ENCODE data around the gene KIAA1328. TPM values are rescaled to one million over a fixed set of nuclear protein-coding genes. Genes with fewer than 3 reads are reported as not detected.

KIAA1328 gene
- total RNA-seq, 4 donors from 2014 or later, result 15.4 to 51.2 (median 18.8) TPM

GRCh38 chr18:37252854-37253393 lies 424.0 kb downstream of the KIAA1328 start:
- H3K4me3 ChIP-seq, result peak overlapping the region in 2 of 4 donors; percentile 53 to 56
- no peaks in the 10 kb centered on the region for H3K9me3 ChIP-seq
- peaks cover 0 to 15% (median 6%) of the 10 kb centered on the region in 4 donors for H3K4me1 ChIP-seq
- no peaks in the 10 kb centered on the region for H3K27me3 ChIP-seq
- no peak overlapping the region for H3K27ac ChIP-seq
- H3K36me3 ChIP-seq, result no peaks in the 10 kb centered on the region
- DNase-seq, result peak in 1 of 3 donors; percentile 57
- TF ChIP-seq, protein P1, sequence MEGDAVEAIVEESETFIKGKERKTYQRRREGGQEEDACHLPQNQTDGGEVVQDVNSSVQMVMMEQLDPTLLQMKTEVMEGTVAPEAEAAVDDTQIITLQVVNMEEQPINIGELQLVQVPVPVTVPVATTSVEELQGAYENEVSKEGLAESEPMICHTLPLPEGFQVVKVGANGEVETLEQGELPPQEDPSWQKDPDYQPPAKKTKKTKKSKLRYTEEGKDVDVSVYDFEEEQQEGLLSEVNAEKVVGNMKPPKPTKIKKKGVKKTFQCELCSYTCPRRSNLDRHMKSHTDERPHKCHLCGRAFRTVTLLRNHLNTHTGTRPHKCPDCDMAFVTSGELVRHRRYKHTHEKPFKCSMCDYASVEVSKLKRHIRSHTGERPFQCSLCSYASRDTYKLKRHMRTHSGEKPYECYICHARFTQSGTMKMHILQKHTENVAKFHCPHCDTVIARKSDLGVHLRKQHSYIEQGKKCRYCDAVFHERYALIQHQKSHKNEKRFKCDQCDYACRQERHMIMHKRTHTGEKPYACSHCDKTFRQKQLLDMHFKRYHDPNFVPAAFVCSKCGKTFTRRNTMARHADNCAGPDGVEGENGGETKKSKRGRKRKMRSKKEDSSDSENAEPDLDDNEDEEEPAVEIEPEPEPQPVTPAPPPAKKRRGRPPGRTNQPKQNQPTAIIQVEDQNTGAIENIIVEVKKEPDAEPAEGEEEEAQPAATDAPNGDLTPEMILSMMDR (IDR thresholded peaks at IDR 0.05), result peak in 1 of 6 experiments; percentile 5
- no peak for TF ChIP-seq POLR2A (IDR thresholded peaks at IDR 0.05)

DNA sequence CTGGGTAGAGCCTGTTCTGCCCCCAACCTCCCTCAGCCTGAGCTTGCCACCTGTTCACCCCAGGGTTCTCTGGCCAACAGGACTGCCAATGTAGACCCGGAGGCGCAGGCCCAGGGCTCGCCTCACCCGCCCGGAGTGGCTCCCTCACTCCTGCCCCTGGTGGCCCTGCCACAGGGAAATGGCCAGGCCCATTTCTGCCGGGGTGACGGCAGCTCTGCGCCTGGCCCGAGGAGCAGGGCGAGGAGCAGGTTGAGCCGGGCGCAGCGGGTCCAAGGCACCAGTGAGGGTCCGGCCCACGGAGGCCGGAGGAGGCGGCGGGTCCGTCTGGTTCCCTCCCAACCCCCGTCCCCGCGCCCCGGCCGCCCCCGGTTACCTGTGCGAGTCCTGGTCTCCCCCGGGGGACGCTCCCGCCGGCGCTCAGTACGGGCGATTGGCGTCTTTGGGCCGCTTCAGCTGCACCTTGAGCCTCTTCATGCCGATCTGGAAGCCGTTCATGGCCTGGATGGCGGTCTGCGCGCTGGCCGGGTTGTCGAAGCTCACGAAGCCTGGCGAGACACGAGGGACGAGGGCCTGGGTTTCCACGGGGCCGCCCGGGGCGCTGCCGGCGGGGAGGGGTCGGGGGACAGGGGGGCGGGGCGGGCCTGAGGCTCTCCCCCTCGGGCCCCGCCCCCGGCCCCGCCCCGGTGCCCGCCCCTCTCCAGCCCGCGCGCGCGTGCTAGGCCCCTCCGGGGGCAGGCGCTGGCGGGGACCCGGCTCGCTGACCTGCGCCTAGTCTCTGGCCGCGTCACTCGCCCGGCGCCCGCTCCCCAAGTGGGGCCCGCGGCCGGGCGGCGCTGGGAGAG lies 424.7 kb downstream of the KIAA1328 start:
- peak overlapping the region in 3 of 4 donors; percentile 42 to 56 (median 53) for H3K4me3 ChIP-seq
- peak in 1 of 3 donors; percentile 63 for DNase-seq
- no peaks in the 10 kb centered on the region for H3K9me3 ChIP-seq
- H3K27me3 ChIP-seq, result no peaks in the 10 kb centered on the region
- H3K4me1 ChIP-seq, result peaks cover 0 to 15% (median 6%) of the 10 kb centered on the region in 4 donors
- TF ChIP-seq POLR2A (IDR thresholded peaks at IDR 0.05), result no peak
- TF ChIP-seq, protein P1 (IDR thresholded peaks at IDR 0.05), result no peak
- no peaks in the 10 kb centered on the region for H3K36me3 ChIP-seq
- H3K27ac ChIP-seq, result no peak overlapping the region

DNA sequence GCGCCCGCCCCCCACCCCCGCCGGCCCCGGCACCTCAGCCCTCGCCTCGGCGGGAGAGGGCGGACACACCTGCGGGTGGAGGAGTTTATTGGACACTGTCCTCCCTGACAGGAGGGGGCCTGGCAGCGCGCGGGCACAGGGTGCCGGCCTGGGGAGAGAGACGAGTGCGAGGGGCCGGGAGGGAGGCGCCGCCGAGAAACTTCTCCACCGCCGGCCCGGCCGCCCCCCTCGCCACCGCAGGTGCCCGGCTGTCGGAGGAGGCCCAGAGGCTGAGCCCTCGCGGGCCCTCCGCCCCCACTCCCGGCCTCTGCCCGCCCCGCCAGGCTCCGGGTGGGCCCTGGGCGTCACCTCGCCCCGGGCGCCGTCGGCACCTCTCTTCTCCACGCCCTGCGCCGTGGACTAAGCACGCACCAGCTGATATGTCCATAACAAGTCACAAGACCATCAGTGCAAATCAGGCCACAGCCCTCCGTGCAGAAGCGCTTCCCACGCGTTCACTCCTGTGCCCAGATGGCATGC lies 425.4 kb downstream of the KIAA1328 start:
- H3K4me3 ChIP-seq, result peak overlapping the region in 3 of 4 donors; percentile 42 to 56 (median 53)
- no peak overlapping the region for H3K27ac ChIP-seq
- no peaks in the 10 kb centered on the region for H3K9me3 ChIP-seq
- H3K27me3 ChIP-seq, result no peaks in the 10 kb centered on the region
- H3K4me1 ChIP-seq, result peaks cover 0 to 15% (median 6%) of the 10 kb centered on the region in 4 donors
- peak in 1 of 3 donors; percentile 37 for DNase-seq
- TF ChIP-seq, protein P1 (IDR thresholded peaks at IDR 0.05), result no peak
- TF ChIP-seq POLR2A (IDR thresholded peaks at IDR 0.05), result no peak
- no peaks in the 10 kb centered on the region for H3K36me3 ChIP-seq

DNA sequence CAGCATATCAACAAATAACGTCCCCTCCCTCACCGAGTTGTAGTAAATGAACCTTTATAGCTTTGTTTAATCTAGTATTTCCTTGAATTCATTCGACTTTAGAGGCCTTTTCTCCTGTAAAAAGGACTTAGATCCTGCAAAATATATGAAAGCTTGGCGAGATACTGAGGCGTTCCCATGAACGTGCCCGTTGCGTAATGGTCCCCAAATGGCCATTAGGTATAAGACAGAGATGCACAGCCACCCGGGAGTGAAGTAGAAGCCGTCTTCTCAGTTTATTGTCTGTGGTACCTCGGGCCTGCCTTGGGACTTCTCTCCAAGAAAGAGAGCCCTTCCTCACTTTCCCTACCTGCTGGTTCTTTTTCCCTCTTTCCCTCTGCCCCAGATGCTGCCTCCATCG lies 426.0 kb downstream of the KIAA1328 start:
- Histone ChIP-seq H3K27me3 (no peaks in the 10 kb centered on the region), H3K27ac (no peak overlapping the region), H3K4me3 (no peak overlapping the region), H3K36me3 (no peaks in the 10 kb centered on the region), H3K9me3 (no peaks in the 10 kb centered on the region), H3K4me1 (peaks cover 0 to 15% (median 6%) of the 10 kb centered on the region in 4 donors)
- no peak for TF ChIP-seq POLR2A (IDR thresholded peaks at IDR 0.05)
- peak in 1 of 3 donors; percentile 23 for DNase-seq

- TF ChIP-seq POLR2A (IDR thresholded peaks at IDR 0.05), result no peak
- TF ChIP-seq, protein P1 (IDR thresholded peaks at IDR 0.05), result no peak
- no peak overlapping the region for H3K4me3 ChIP-seq
- no peaks in the 10 kb centered on the region for H3K36me3 ChIP-seq
- H3K27ac ChIP-seq, result no peak overlapping the region
- H3K4me1 ChIP-seq, result peaks cover 0 to 15% (median 6%) of the 10 kb centered on the region in 4 donors
- no peaks in the 10 kb centered on the region for H3K27me3 ChIP-seq
- DNase-seq, result no peak
- no peaks in the 10 kb centered on the region for H3K9me3 ChIP-seq
Measured at GRCh38 chr18:37258131-37258530, 429.2 kb downstream of the KIAA1328 start.

DNA sequence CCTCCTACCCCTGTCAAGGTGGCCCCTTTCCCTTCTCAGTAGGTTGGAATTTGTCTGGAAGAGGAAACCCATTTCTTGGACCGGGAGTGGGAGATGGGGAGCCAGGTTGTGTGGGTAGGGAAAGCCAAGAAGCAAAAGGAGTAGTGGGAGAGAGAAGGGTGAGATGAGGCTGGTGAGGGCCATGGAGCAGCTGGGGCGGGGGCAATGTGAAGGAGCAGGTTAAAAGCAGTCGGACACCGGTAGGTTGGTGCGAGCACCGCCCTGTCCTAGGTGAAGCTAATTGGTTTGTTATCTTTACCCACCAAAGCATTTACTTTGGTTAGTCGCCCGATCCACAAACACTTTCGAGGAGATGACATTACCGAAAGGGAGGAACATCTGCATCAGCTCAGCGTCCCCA lies 429.9 kb downstream of the KIAA1328 start:
- H3K27me3 ChIP-seq, result no peaks in the 10 kb centered on the region

More for the DNA sequence above, 429.9 kb downstream of the KIAA1328 start:
- TF ChIP-seq POLR2A (IDR thresholded peaks at IDR 0.05), result no peak
- TF ChIP-seq, protein P1 (IDR thresholded peaks at IDR 0.05), result no peak
- no peak for DNase-seq
- H3K9me3 ChIP-seq, result no peaks in the 10 kb centered on the region
- H3K4me3 ChIP-seq, result no peak overlapping the region
- peaks cover 0 to 8% (median 4%) of the 10 kb centered on the region in 4 donors for H3K4me1 ChIP-seq
- H3K27ac ChIP-seq, result no peak overlapping the region
- no peaks in the 10 kb centered on the region for H3K36me3 ChIP-seq

Measured in Peyer's patch (tissue), 4 donors.